HG03175 (cell line): ENCODE results near the gene ANKRD23.
A peak's percentile ranks its signal among the peaks of the same experiment; 100 is the strongest.

Experiments used
- ATAC-seq: cut with Tn5 transposase; IDR thresholded peaks from one replicate; pipeline ENCODE4 v1.9.1; 2021; ENCODE audit warnings: mild to moderate bottlenecking, moderate library complexity; ENCODE audit not compliant: unreplicated experiment

The ANKRD23 gene

GRCh38 chr2:96839875-96840850 is 3.7 kb downstream of the ANKRD23 start:
- ATAC-seq = no peak

GRCh38 chr2:96839293-96839874 is 4.4 kb downstream of the ANKRD23 start:
- ATAC-seq = peak; percentile 79

- ATAC-seq = no peak
Observed at GRCh38 chr2:96838345-96839292, 5.2 kb downstream of the ANKRD23 start.

- no peak for ATAC-seq
Observed at GRCh38 chr2:96837575-96837974, 6.2 kb downstream of the ANKRD23 start.

- no peak for ATAC-seq
Observed at GRCh38 chr2:96835830-96836229, 8.0 kb downstream of the ANKRD23 start.

- ATAC-seq = no peak
Observed at GRCh38 chr2:96832754-96833507, 10.9 kb downstream of the ANKRD23 start.

GRCh38 chr2:96832408-96832753 is 11.4 kb downstream of the ANKRD23 start:
- no peak for ATAC-seq

GRCh38 chr2:96831679-96832078 is 12.1 kb downstream of the ANKRD23 start:
- ATAC-seq = no peak

GRCh38 chr2:96830044-96830562 is 13.7 kb downstream of the ANKRD23 start:
- ATAC-seq = no peak

GRCh38 chr2:96828874-96829273 is 14.9 kb downstream of the ANKRD23 start:
- ATAC-seq = no peak

GRCh38 chr2:96828436-96828835 is 15.4 kb downstream of the ANKRD23 start:
- ATAC-seq = no peak

GRCh38 chr2:96826546-96827278 is 17.1 kb downstream of the ANKRD23 start:
- no peak for ATAC-seq

GRCh38 chr2:96825057-96825456 is 18.8 kb downstream of the ANKRD23 start:
- ATAC-seq = no peak

- no peak for ATAC-seq
Observed at GRCh38 chr2:96824079-96824870, 19.5 kb downstream of the ANKRD23 start.

GRCh38 chr2:96823198-96823597 is 20.6 kb downstream of the ANKRD23 start:
- ATAC-seq = no peak

- no peak for ATAC-seq
Observed at GRCh38 chr2:96822786-96823185, 21.0 kb downstream of the ANKRD23 start.

- ATAC-seq = no peak
Observed at GRCh38 chr2:96821113-96821675, 22.6 kb downstream of the ANKRD23 start.

- no peak for ATAC-seq
Observed at GRCh38 chr2:96819876-96820511, 23.8 kb downstream of the ANKRD23 start.
